Measurements from ENCODE around the gene GCNT3.
A peak's percentile ranks its signal among the peaks of the same experiment; 100 is the strongest.

- TF ChIP-seq, protein P1, sequence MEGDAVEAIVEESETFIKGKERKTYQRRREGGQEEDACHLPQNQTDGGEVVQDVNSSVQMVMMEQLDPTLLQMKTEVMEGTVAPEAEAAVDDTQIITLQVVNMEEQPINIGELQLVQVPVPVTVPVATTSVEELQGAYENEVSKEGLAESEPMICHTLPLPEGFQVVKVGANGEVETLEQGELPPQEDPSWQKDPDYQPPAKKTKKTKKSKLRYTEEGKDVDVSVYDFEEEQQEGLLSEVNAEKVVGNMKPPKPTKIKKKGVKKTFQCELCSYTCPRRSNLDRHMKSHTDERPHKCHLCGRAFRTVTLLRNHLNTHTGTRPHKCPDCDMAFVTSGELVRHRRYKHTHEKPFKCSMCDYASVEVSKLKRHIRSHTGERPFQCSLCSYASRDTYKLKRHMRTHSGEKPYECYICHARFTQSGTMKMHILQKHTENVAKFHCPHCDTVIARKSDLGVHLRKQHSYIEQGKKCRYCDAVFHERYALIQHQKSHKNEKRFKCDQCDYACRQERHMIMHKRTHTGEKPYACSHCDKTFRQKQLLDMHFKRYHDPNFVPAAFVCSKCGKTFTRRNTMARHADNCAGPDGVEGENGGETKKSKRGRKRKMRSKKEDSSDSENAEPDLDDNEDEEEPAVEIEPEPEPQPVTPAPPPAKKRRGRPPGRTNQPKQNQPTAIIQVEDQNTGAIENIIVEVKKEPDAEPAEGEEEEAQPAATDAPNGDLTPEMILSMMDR (IDR thresholded peaks at IDR 0.05; ENCODE audit: low read depth, low read length, poor library complexity, severe bottlenecking), result peak; percentile 39
- TF ChIP-seq EZH2phosphoT487 (IDR thresholded peaks at IDR 0.05; ENCODE audit: borderline replicate concordance, low read length), result no peak
Observed at GRCh38 chr15:59562448-59563186, 49.0 kb upstream of the GCNT3 start.
